Sigmoid colon (tissue), 7 donors: ENCODE data around the gene GRHPR. TPM values are rescaled to one million over a fixed set of nuclear protein-coding genes. Genes with fewer than 3 reads are reported as not detected.

Experiments
- DNase-seq: peaks from one replicate; pipeline ENCODE4 v3.0.0-alpha.2; 2019
- H3K27ac ChIP-seq, 4 donors: fragments of 200-600 bp; sonication (generic); one replicate each; pipeline ENCODE4 v1.5.1; 2016 to 2019; ENCODE audit warnings: mild to moderate bottlenecking in 1 of 4
- H3K27me3 ChIP-seq, 3 donors: fragments of 200-600 bp; sonication (generic); one replicate each; pipeline ENCODE4 v1.5.1; 2019; ENCODE audit warnings: mild to moderate bottlenecking in 1 of 3
- H3K36me3 ChIP-seq, 4 donors: fragments of 200-600 bp; sonication (generic); one replicate each; pipeline ENCODE4 v1.5.1; 2016 to 2019
- H3K4me1 ChIP-seq, 4 donors: fragments of 200-600 bp; sonication (generic); one replicate each; pipeline ENCODE4 v1.5.1; 2017 to 2019
- H3K4me3 ChIP-seq, 4 donors: fragments of 200-600 bp; sonication (generic); one replicate each; pipeline ENCODE4 v1.5.1; 2017 to 2019; ENCODE audit warnings: mild to moderate bottlenecking in 2 of 4, moderate library complexity in 1 of 4
- H3K9me3 ChIP-seq, 4 donors: fragments of 200-600 bp in 3 of 4; sonication (generic) in 3 of 4; one replicate each; pipeline versions ENCODE4 v1.5.1 to v1.6.1; 2013 to 2019
- EP300 ChIP-seq, 4 donors: sonication (generic); formaldehyde crosslinking; IDR thresholded peaks; one replicate each; pipeline ENCODE4 v1.6.1; 2017; ENCODE audit warnings: antibody characterized with exemption in 4 of 4
- POLR2A ChIP-seq, 2 donors: fragments of 450-650 bp; IDR thresholded peaks; one replicate each; pipeline ENCODE4 v1.6.1; 2016; ENCODE audit warnings: antibody characterized with exemption in 2 of 2, mild to moderate bottlenecking in 2 of 2, moderate library complexity in 2 of 2
- POLR2AphosphoS5 ChIP-seq, 4 donors: sonication (generic); formaldehyde crosslinking; IDR thresholded peaks; one replicate each; pipeline ENCODE4 v1.6.1; 2017; ENCODE audit warnings: antibody characterized with exemption in 4 of 4
- WGBS, 2 donors: extraction: QIAGEN DNeasy Blood & Tissue Kit; methylation state at CpG; one replicate each; pipeline ENCODE4 v1.1.7; 2013; 5-methylcytosine and 5-hydroxymethylcytosine counted together
- intact Hi-C: fragments of 100-400 bp; cut with DNase I; formaldehyde crosslinking; loops from one replicate; pipeline ENCODE4 v1.15.1; 2023
- polyA plus RNA-seq, 3 donors: library from polyadenylated mRNA; stranded (reverse); fragments of 200-250 nt; gene quantifications; one replicate each; pipeline ENCODE4 v1.2.3, GENCODE V29; 2013
- total RNA-seq, 4 donors: library from RNA; depleted of rRNA; stranded (reverse); fragments of >200 nt; gene quantifications; one replicate each; pipeline ENCODE4 v1.1.0, GENCODE V29; 2016
- TF ChIP-seq, protein P1 (sequence below), 4 experiments: fragments of 450-650 bp in 3 of 4; fragments of 200-600 bp in 1 of 4; IDR thresholded peaks; one replicate each; pipeline ENCODE4 v1.5.1; 2016 to 2019; ENCODE audit warnings: antibody characterized with exemption in 4 of 4, mild to moderate bottlenecking in 3 of 4, moderate library complexity in 2 of 4
- donor health status: healthy with polysubstance abuse.
- donor health status: Bipolar disorder and iron deficiency.
- donor health status: healthy.

The GRHPR gene
- total and polyA plus RNA-seq, 7 donors, result 84.1 to 165 (median 127) TPM

DNA sequence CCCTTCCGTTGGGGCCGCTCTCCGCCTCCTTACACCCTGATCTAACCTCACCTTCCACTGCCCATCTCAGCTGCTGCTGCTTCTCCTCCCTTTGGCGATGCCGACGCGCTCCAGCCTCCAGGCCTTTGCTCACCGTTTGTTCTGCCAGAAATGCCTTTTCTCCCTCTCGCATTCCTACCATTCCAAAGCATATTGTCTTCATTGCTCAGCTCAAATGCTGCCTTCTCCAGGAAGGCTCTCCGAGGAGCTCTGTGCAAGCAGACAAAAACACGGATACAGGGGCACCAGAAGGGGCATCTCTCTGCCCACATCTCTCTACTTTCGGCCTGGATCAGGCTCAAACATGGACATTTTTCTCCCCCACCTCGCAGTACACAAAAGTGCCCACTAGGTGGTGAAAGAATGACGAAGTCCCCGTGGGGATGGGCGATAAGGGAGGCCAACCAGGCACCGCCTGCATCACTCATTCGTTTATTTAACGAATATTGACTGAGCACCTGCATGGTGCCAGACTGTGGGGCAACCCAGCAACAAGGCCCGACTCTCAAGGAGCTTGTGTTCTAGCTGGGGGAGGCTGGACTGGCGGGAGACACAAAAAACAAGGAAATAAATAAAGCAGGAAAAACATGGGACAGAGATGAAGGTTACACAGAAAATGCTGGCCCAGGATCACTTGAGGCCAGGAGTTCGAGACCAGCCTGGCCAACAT lies 7.3 kb upstream of the GRHPR start:
- peak; percentile 83 for DNase-seq
- Histone ChIP-seq H3K9me3 (no peaks in the 10 kb centered on the region), H3K4me3 (peak overlapping the region in 1 of 4 donors; percentile 5), H3K27ac (peak overlapping the region; percentile 58 to 85 (median 68)), H3K27me3 (no peaks in the 10 kb centered on the region), H3K4me1 (peaks cover 0 to 13% (median 10%) of the 10 kb centered on the region in 4 donors), H3K36me3 (no peaks in the 10 kb centered on the region)
- intact Hi-C loops, result no loop called here
- TF ChIP-seq, protein P1, sequence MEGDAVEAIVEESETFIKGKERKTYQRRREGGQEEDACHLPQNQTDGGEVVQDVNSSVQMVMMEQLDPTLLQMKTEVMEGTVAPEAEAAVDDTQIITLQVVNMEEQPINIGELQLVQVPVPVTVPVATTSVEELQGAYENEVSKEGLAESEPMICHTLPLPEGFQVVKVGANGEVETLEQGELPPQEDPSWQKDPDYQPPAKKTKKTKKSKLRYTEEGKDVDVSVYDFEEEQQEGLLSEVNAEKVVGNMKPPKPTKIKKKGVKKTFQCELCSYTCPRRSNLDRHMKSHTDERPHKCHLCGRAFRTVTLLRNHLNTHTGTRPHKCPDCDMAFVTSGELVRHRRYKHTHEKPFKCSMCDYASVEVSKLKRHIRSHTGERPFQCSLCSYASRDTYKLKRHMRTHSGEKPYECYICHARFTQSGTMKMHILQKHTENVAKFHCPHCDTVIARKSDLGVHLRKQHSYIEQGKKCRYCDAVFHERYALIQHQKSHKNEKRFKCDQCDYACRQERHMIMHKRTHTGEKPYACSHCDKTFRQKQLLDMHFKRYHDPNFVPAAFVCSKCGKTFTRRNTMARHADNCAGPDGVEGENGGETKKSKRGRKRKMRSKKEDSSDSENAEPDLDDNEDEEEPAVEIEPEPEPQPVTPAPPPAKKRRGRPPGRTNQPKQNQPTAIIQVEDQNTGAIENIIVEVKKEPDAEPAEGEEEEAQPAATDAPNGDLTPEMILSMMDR (IDR thresholded peaks at IDR 0.05), result peak; percentile 65 to 88 (median 81)
- TF ChIP-seq EP300 (IDR thresholded peaks at IDR 0.05), result no peak
- WGBS, 2 donors, result 27 to 31% methylated on average over 22 of the region's 22 CpGs

DNA sequence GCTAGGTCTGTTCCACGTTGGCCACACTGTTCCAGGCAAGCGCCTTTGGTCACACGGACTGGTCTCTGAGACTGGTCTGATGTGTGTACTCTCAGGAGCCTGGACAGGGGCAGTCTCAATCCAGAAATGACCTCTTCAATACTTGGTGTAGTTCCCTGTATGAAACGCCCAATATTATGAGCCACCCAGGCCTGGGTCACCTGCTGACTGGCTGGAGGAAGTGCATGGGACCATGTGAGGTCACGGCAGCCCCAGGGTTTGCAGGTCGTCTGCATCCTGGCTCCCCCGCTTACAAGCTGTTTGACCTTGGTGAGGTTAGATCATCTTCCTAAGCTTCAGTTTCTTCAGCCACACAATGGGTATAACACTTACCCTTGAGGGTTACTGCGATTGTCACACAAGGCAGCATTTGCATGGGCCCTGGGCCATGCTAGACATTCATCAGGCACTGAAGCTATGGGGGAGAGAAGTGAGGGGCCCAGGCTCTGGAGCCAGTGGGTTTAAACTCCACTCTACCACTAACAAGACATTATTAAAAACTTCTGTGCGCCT lies 5.2 kb upstream of the GRHPR start:
- Histone ChIP-seq H3K36me3 (no peaks in the 10 kb centered on the region), H3K4me3 (no peak overlapping the region), H3K9me3 (no peaks in the 10 kb centered on the region), H3K4me1 (peaks cover 0 to 20% (median 16%) of the 10 kb centered on the region in 4 donors), H3K27me3 (no peaks in the 10 kb centered on the region), H3K27ac (no peak overlapping the region)
- no peak for DNase-seq
- intact Hi-C loops, result no loop called here
- TF ChIP-seq POLR2A (IDR thresholded peaks at IDR 0.05), result no peak
- no peak for TF ChIP-seq POLR2AphosphoS5 (IDR thresholded peaks at IDR 0.05)
- TF ChIP-seq EP300 (IDR thresholded peaks at IDR 0.05), result no peak
- TF ChIP-seq, protein P1 (IDR thresholded peaks at IDR 0.05), result no peak
- WGBS, 2 donors, result 90 to 91% methylated on average over 9 of the region's 9 CpGs

DNA sequence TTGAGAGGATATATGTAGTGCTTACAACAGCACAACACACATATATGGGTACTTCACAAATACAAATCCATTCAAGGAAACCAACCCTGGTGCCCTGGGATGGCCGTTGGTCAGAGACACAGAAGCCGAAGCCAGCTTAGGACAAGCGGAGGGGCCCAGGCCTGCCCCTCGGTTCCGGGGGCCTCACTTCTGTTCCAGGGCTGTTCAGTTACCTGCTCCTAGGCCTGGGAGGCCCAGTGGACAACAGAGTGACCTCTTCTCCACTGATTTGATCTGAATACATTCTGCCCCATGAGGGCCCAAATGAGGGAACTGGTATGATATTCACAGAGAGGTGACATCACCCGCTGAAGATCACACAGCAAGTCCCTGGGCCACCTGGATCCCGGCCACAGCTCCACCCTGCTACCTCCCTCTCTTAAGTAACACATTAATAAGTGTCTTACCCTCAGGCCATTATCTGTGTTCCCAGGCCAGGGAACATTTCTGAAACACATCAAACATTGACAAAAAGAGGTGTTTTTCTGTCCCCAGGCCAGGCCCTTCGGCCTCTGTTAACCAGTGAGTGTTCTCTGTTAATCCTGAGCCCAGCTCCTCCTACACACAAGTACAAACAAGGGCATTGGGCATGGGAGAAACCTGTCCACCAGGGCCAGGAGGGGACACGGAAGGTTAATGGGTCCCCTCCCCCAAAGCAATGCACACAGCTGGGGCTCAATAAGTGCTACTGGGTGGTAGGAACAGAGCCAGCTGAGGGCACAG lies 4.5 kb upstream of the GRHPR start:
- Histone ChIP-seq H3K9me3 (no peaks in the 10 kb centered on the region), H3K27ac (no peak overlapping the region), H3K27me3 (no peaks in the 10 kb centered on the region), H3K4me1 (peaks cover 0 to 22% (median 16%) of the 10 kb centered on the region in 4 donors), H3K36me3 (no peaks in the 10 kb centered on the region), H3K4me3 (no peak overlapping the region)
- no peak for TF ChIP-seq POLR2A (IDR thresholded peaks at IDR 0.05)
- no peak for TF ChIP-seq POLR2AphosphoS5 (IDR thresholded peaks at IDR 0.05)
- no peak for TF ChIP-seq EP300 (IDR thresholded peaks at IDR 0.05)
- TF ChIP-seq, protein P1 (IDR thresholded peaks at IDR 0.05), result no peak
- 88 to 93% methylated on average over 9 of the region's 9 CpGs for WGBS, 2 donors
- no peak for DNase-seq
- intact Hi-C loops, result no loop called here

DNA sequence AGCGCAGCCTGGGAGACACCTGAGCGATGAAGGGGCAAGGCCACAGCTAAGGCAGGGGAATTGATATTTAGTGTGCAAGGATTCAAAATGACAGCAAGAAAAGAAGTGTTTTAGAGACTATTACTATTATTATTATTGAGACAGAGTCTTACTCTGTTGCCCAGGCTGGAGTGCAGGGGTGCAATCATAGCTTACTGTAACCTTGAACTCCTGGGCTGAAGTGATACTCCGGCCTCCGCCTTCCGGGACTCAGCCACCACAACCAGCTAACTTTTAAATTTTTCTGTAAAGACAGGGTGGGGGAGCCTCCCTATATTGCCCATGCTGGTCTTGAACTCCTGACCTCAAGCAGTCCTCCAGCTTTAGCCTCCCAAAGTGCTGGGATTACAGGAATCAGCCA lies 3.3 kb upstream of the GRHPR start:
- WGBS, 2 donors, result 94 to 98% methylated on average over 5 of the region's 5 CpGs
- no peak for TF ChIP-seq EP300 (IDR thresholded peaks at IDR 0.05)
- TF ChIP-seq, protein P1 (IDR thresholded peaks at IDR 0.05), result no peak
- no peak for TF ChIP-seq POLR2A (IDR thresholded peaks at IDR 0.05)
- DNase-seq, result no peak
- Histone ChIP-seq H3K4me3 (no peak overlapping the region), H3K27me3 (no peaks in the 10 kb centered on the region), H3K27ac (no peak overlapping the region), H3K36me3 (no peaks in the 10 kb centered on the region), H3K4me1 (peaks cover 0 to 34% (median 27%) of the 10 kb centered on the region in 4 donors), H3K9me3 (no peaks in the 10 kb centered on the region)
- intact Hi-C loops, result no loop called here
